Activated T-cell treated with anti-CD3 and anti-CD28 coated beads for 4 hours (primary cell): ENCODE data around the gene DGCR2.
"Not testable (repeated sequence)": the region's sequence is repeated elsewhere in the genome, so short reads cannot be mapped to it uniquely, and the experiment has no call there.

Source experiments
- DNase-seq: peaks from one replicate; pipeline ENCODE4 v3.0.0-alpha.2; 2020

The DGCR2 gene

DNA sequence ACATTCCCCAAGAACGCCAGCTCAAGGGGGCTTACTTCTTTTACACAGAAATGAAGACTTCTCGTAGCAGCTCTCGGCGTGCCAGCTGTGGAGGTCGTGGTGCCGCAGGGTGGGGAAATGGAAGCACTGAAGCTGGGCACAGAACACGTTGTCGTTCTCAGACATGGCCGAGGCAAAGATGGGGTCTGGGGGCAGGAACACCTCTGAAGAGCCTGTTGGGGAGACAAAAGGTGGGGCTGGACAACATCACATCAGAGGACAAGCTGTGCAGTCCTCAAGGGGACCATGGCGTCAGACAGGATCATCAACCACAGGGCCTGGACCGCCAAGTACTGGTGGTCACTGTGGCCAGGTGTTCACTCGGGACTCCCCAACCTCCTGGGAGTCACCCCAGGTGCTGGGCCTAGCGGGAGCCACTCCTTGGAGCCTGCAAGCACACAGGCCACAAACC, 65.2 kb downstream of the DGCR2 start:
- DNase-seq: no peak

DNA sequence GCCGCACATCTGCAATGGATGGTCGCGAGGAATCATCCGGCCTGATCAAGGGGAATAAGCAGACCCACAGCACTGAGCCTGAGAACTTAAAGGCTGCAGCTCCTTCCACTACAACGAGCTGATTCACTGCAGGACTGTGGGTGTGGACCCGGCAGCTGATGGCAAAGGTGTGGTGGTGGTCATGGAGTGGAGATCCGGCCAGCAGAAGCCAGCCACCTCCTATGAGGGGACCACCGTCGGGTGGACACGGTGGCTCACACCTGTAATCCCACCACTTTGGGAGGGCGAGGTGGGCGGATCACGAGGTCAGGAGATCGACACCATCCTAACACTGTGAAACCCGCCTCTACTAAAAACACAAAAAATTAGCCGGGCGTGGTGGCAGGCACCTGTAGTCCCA, 66.4 kb downstream of the DGCR2 start:
- no peak for DNase-seq

GRCh38 chr22:19052941-19053541, 69.2 kb downstream of the DGCR2 start:
- DNase-seq: no peak

- DNase-seq: no peak
Measured at GRCh38 chr22:19051381-19052072, 70.7 kb downstream of the DGCR2 start.

DNA sequence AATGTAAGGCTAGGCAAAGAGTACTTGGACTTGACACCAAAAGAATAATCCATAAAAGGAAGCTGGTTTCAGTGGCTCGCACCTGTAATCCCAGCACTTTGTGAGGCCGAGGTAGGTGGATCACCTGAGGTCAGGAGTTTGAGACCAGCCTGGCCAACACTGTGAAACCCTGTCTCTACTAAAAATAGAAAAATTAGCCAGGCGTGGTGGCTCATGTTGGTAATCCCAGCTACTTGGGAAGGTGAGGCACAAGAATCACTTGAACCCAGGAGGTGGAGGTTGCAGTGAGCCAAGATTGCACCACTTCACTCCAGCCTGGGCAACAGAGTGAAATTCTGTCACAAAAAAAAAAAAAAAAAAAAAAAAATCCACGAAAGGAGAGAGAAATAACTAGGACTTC, 71.4 kb downstream of the DGCR2 start:
- not testable (repeated sequence) for DNase-seq

- no peak for DNase-seq
Measured at GRCh38 chr22:19050117-19050516, 72.1 kb downstream of the DGCR2 start.

DNA sequence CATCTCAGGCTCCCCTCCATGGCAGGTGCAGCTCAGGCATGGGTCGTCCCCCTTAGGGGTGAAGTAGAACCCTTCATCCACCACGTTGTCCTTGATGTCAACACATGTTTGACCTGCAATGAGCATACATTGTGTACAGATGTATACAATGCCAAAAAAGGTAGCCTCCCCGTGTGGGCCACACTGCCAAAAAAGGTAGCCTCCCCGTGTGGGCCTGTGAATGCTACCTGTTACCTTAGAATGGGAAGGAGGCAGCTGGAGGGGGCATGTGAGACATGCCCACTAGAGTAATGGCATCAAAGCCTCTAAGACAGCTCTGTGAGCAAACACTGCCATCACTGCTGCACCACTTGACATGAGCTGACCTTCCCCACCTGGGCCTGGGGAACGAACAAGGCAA, 73.7 kb downstream of the DGCR2 start:
- DNase-seq: no peak

DNA sequence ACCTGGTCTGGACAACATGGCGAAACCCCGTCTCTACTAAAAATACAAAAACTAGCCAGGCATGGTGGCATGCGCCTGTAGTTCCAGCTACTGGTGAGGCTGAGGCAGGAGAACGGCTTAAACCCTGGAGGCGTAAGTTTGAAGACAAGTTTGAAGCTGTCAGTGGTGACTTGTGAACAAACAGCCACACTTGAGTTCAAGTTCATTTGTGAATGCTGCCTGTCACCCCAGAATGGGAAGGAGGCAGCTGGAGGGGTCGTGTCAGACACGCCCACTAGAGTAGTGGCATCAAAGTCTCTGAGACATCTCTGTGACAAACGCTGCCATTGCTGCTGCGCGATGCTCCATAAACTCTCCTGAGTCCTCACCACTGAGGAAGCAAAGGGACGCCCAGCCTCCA, 74.2 kb downstream of the DGCR2 start:
- no peak for DNase-seq

DNA sequence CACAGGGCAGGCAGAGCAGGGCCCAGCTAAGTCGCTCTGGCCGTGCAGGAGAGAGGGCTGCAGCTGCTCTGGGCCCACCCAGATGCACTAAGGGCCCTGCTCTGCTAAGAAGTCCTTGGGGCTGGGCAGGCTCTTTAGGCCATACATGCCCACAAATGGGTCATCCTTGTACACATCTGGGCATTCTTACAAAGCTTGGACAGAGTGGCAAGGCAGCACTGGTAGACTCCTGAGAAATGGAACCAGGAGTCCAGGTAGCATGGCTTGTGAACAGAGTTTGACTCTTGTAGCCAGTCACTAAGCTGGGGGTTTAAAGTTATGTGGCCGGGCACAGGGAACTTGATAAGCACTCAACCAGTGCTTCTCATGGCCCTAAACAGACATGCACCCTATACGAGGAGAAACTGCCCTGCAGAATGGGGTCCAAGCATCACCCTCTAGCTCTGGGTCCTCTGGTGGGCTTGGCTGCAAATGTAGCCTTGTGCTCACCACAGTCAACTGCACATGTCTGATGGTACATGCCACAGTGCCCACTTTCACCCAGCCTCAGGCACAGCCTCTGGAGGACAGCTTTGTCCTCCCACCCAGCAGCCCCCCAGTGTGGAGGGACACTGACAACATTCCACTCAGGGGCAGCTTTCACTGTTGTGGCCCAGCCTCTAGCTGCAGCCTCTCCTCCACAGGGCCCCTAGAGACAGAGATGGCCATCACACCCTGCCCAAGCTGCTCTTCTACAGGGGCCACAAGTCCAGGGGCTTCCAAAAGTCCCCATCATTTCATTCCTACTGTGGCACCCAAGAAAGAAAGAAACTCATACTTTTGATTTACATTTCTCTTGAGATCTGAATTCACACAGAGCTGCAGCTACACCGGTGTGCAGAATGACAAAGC, 75.2 kb downstream of the DGCR2 start:
- DNase-seq: no peak

DNA sequence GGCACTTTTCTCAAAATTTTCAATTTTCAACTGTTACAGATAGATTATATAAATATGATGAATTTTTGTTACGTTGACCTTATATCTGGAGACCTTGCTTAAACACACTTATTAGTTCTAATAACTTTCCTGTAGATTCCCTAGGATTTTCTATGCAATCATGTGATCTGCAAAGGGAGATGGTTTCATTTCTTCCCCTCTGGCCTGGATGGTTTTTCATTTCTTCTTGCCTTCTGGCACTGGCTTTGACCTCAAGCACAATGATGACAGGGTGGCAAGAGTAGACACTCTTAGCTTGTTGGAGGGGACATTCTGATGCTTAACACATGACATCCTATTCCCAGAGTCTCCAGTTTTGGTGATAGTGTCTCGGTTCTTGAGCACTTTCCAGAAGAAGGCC, 75.9 kb downstream of the DGCR2 start:
- DNase-seq: no peak

GRCh38 chr22:19045094-19045493, 77.1 kb downstream of the DGCR2 start:
- DNase-seq: no peak

DNA sequence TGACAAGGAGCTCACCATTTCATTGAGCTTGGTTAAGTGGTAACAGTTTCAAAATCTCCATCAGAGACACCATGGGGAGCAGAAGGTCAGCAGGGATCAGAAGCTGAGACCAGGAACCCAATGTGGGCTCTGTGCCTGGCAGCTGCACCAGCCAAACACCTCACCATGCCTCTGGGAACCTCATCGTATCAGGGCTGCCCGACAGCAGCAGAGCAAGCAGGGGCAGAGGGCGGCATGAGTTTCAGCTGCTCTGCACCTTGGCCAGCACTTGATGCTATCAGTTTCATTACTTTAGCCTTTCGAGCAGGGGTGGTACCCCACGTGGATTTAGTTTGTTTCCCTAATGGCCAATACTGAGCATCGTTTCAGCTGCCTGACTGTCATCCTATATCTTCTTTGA, 77.8 kb downstream of the DGCR2 start:
- no peak for DNase-seq

DNA sequence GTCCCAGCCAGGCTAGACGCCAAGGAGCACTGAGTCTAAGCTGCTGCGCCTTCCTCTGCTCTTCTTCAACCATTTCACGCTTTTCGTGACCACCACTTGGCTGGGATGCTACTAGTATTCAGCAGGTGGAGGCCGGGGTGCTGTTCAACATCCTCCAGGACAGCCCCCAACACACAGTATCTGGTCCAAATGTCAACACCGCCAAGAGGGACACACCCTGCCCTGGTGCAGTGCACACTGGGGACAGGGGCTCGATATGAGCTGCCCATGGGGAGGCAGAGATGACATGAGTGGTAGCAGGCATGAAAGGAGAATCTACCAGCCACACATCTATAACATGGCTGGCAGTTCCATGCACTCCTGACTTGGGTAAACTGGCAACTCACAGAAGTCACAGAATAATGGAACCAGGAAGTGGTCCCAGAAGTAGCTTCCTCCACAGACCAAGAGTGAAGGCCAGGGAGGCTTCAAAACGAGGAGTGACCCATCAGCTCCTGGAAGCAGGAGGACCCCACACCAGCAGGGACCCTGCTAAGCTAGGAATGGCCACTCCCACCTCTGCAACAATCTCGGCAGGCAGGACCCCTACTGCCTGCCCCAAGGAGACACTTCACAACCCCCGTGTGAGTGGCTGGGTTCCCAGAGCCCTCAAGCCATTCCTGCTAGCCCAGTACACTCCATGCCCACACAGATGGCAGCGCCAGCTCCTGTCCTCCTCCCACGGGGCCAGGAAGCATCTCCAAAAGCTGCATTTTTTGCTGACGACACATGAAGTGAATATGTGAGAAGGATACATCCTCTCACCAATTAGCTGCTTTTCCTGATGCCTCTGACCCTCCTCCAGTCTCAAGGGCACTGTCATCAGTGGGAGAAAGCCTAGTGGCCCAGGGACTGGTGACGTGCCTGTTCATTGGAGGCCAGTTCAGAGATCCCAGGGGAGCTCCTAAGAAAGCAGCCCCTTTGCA, 78.8 kb downstream of the DGCR2 start:
- DNase-seq: no peak

- no peak for DNase-seq
Measured at GRCh38 chr22:19042285-19043120, 79.7 kb downstream of the DGCR2 start.

GRCh38 chr22:19041704-19042074, 80.5 kb downstream of the DGCR2 start:
- no peak for DNase-seq

DNA sequence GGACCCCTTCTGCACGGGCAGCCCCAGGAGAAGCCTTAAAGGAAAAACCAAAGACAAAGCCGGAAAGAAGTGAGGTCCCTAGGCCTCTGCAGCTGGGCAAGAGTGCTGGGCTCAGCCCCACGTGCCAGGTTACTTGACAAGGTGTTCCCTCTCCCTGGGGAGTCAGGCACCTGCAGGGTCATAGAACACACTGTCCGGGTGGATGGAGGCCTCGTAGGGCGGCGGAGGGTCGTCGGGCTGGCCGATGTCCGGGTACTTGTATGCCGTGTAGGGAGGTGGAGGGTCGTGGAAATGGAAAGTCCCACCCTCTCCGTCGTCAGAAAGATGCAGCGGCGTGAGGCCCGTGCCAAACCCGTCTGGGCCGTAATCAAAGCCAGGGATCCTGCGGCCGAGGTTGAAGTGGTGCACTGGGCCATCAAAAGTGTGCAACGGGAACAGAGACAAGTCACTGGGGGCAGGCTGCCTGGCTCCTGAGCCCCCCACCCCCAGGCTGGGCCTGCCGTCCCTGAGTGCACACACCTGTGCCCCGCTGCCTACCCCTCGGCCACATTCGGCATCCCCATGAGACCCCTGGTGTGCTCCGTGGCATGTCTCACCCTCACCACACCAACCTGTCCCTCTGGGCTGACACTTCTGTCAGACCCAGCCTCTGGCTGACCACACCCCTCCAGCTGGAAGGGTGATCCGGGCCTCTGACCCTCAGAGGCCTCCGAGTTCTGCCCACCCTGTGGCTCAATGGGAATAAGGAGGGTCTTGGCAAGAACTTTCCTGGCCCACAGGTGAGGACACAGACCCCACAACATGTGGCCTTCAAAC, 81.1 kb downstream of the DGCR2 start:
- no peak for DNase-seq

DNA sequence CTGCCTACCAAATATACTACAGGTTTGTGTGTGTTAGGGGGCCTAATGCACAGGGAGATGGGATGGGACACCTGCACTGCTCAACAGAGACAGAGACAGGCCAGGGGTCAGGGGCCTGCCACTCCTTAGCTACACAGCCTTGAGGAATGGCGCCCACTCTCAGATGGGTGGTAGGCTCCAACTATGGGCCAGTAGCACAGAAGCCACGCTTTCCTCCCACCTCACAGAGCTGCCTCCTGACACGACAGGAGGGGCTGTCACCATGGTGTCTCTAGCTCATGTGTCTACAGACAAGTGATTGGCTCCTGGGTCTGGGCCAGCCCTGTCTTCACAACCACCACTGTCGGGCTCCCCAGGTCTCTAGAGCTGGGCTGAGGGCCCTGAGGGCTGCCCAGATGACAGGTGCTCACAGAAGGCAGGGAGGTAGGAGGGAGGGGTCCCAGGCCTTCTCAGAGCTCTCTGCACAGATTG, 81.8 kb downstream of the DGCR2 start:
- DNase-seq: no peak

GRCh38 chr22:19039796-19040280, 82.4 kb downstream of the DGCR2 start:
- no peak for DNase-seq

DNA sequence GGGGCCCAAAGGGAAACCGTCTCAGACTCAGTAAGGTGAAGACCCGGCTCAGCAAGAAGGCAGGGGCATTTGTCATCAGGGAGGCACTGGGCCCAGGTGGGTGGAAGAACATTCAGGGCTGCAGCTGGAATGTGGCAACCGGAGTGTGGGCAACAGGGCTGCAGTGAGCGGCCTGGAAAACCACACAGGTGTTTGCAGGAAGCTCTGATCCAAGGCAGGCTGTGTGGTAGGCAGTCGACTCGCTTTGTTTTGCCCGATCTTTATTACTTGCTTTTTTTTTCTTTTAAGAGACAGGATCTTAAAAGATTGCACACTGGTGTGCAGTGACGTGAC, 82.8 kb downstream of the DGCR2 start:
- no peak for DNase-seq

GRCh38 chr22:19038728-19039447, 83.3 kb downstream of the DGCR2 start:
- DNase-seq: no peak
